ENCODE data around the gene SLC38A1.

GRCh38 chr12:46198913-46199312 lies 69.9 kb downstream of the SLC38A1 start:
- TF ChIP-seq CTCF (IDR thresholded peaks at IDR 0.05): no peak
- TF ChIP-seq POLR2A (IDR thresholded peaks at IDR 0.05): no peak
